SK-N-SH (cell line): ENCODE measurements around the gene ALDH3A2.

ENCODE experiments used
- CTCF ChIP-seq: fragments of 200-600 bp; sonication (generic); IDR thresholded peaks from 2 replicates; pipeline ENCODE4 v1.6.1; 2017; ENCODE audit warnings: antibody characterized with exemption, mild to moderate bottlenecking, moderate library complexity
- EP300 ChIP-seq, 2 experiments: IDR thresholded peaks; 2 replicates each; pipeline versions ENCODE4 v1.4.0 to v1.6.1; 2012; ENCODE audit warnings: borderline replicate concordance in 1 of 2, low read depth in 1 of 2, low read length in 1 of 2
- POLR2AphosphoS5 ChIP-seq: IDR thresholded peaks from 2 replicates; pipeline ENCODE4 v1.6.1; 2012; ENCODE audit warnings: low read depth, low read length
- RAD21 ChIP-seq: IDR thresholded peaks from 2 replicates; pipeline ENCODE4 v1.6.1; 2012; ENCODE audit warnings: mild to moderate bottlenecking, low read length
- TCF12 ChIP-seq: IDR thresholded peaks from 2 replicates; pipeline ENCODE4 v1.4.0; 2012

- no peak for TF ChIP-seq CTCF
- TF ChIP-seq RAD21 = no peak
- no peak for TF ChIP-seq TCF12
- TF ChIP-seq POLR2AphosphoS5 = no peak
- no peak for TF ChIP-seq EP300 (IDR thresholded peaks at IDR 0.05; ENCODE audit: borderline replicate concordance in 1 of 2, low read depth in 1 of 2, low read length in 1 of 2)
Observed at GRCh38 chr17:19659366-19660177, 11.0 kb downstream of the ALDH3A2 start.
